Aorta (tissue), 5 donors: ENCODE measurements around the gene KHSRP. TPM values are rescaled to one million over a fixed set of nuclear protein-coding genes. Genes with fewer than 3 reads are reported as not detected.

ENCODE experiments used
- ATAC-seq: fragments of 200-7000 bp; cut with Tn5 transposase; one replicate; pipeline ENCODE4 v1.9.1; 2022; ENCODE audit warnings: moderate library complexity; ENCODE audit not compliant: low FRiP score
- DNase-seq, 2 donors: peaks; one replicate each; pipeline ENCODE4 v3.0.0-alpha.2; 2020
- H3K27ac ChIP-seq, 2 donors: one replicate each; pipeline ENCODE4 v1.5.1; 2013; ENCODE audit warnings: low read length in 2 of 2, mild to moderate bottlenecking in 2 of 2, moderate library complexity in 2 of 2, control low read depth in 1 of 2, inconsistent platforms in 1 of 2, low read depth in 1 of 2
- H3K27me3 ChIP-seq, 2 donors: one replicate each; pipeline ENCODE4 v1.6.1; 2013; ENCODE audit warnings: control low read depth in 1 of 2, low read length in 1 of 2, mild to moderate bottlenecking in 1 of 2, moderate library complexity in 1 of 2; ENCODE audit not compliant: insufficient read depth in 2 of 2, control insufficient read depth in 1 of 2
- H3K36me3 ChIP-seq, 2 donors: one replicate each; pipeline ENCODE4 v1.6.1; 2013; ENCODE audit warnings: control low read depth in 1 of 2, low read length in 1 of 2, mild to moderate bottlenecking in 1 of 2; ENCODE audit not compliant: insufficient read depth in 2 of 2, control insufficient read depth in 1 of 2
- H3K4me1 ChIP-seq, 2 donors: one replicate each; pipeline ENCODE4 v1.6.1; 2013; ENCODE audit warnings: low read length in 2 of 2, control low read depth in 1 of 2, mild to moderate bottlenecking in 1 of 2, moderate library complexity in 1 of 2; ENCODE audit not compliant: insufficient read depth in 2 of 2, control insufficient read depth in 1 of 2
- H3K4me3 ChIP-seq, 2 donors: one replicate each; pipeline ENCODE4 v1.5.1; 2013; ENCODE audit warnings: low read length in 2 of 2, control low read depth in 1 of 2, mild to moderate bottlenecking in 1 of 2
- H3K9me3 ChIP-seq: one replicate; pipeline ENCODE4 v1.6.1; 2013; ENCODE audit warnings: mild to moderate bottlenecking, low read length; ENCODE audit not compliant: control insufficient read depth
- WGBS, 2 donors: extraction: QIAGEN DNeasy Blood & Tissue Kit; methylation state at CpG; one replicate each; pipeline ENCODE4 v1.1.7; 2013; 5-methylcytosine and 5-hydroxymethylcytosine counted together
- intact Hi-C, 2 donors: fragments of 100-400 bp; cut with DNase I; formaldehyde crosslinking; loops; one replicate each; pipeline versions ENCODE4 v1.14.2 to v1.15.0; 2022
- long read RNA-seq, 2 donors: library from polyadenylated mRNA; unstranded; transcript quantifications; one replicate each; pipeline ENCODE4 v2.0.0, GENCODE V29; 2020 to 2021
- polyA plus RNA-seq, 2 donors: library from polyadenylated mRNA; stranded (reverse); fragments of 200-250 nt; gene quantifications; one replicate each; pipeline ENCODE4 v1.2.3, GENCODE V29; 2013
- total RNA-seq, 2 donors: library from RNA; stranded (reverse); fragmentation: NEBNext Ultra II Directional; extraction: Animal tissue kit (Norgen Biotek cat#: 25700); gene quantifications; one replicate each; pipeline ENCODE4 v1.2.1, GENCODE V29; 2021
- donor health status: healthy with polysubstance abuse.
- donor health status: Bipolar disorder and iron deficiency.
- donor health status: DM: no; HTN: no; CAD: no.
- donor health status: DM: no; HTN: no; CAD: no.
- donor health status: DM: yes; HTN: yes; CAD: no.

The KHSRP gene
- 100 to 1,000 TPM; 137 to 151 TPM for total RNA-seq
- polyA plus RNA-seq: 10 to 100 TPM; 69.7 to 81.1 TPM
- long read RNA-seq, donor 1, partial matches to known transcripts: 10 of 29 reads
- long read RNA-seq, donor 1, other reads (novel, unspliced or antisense): 14 of 29 reads
- long read RNA-seq, donor 2, partial matches to known transcripts: 3 of 35 reads
- long read RNA-seq, donor 2, other reads (novel, unspliced or antisense): 30 of 35 reads

GRCh38 chr19:6424195-6424938, at the start of gene KHSRP:
Gene KHSRP, minus strand, starts transcription at chr19:6424811. Its CDS starts 110 bp downstream, at chr19:6424701.
- no peaks in the 10 kb centered on the region for H3K9me3 ChIP-seq
- H3K4me3 ChIP-seq: peak within 1 kb of the TSS; percentile 87 to 94
- H3K27ac ChIP-seq: peak within 1 kb of the TSS; percentile 34 to 53
- no peak for ATAC-seq
- peak in 1 of 2 donors; percentile 79 for DNase-seq
- intact Hi-C loops: loop anchor here (2.0 kb wide), 2 partner anchors 34 to 52 kb away; partner anchors contain the start of genes ALKBH7 (in 1 of the 2) and SLC25A23 (in 1 of the 2)
- no peaks in the 10 kb centered on the region for H3K27me3 ChIP-seq
- 0 to 1% methylated on average over 61 to 114 of the region's 114 CpGs for WGBS, 2 donors
- no peaks in the 10 kb centered on the region for H3K36me3 ChIP-seq
- H3K4me1 ChIP-seq: no peaks in the 10 kb centered on the region

- Histone ChIP-seq H3K27me3 (peaks cover 0 to 1% of the 10 kb centered on the region in 2 donors), H3K9me3 (no peaks in the 10 kb centered on the region), H3K4me1 (no peaks in the 10 kb centered on the region), H3K27ac (no peak overlapping the region), H3K4me3 (no peak overlapping the region), H3K36me3 (no peaks in the 10 kb centered on the region)
- 73 to 79% methylated on average over 9 of the region's 9 CpGs for WGBS, 2 donors
- DNase-seq: no peak
- no peak for ATAC-seq
- intact Hi-C loops: no loop called here
These were observed 49.0 kb upstream of the KHSRP start for GRCh38 chr19:6473647-6474046.

GRCh38 chr19:6472713-6473112, 48.1 kb upstream of the KHSRP start:
- Histone ChIP-seq H3K4me3 (no peak overlapping the region), H3K36me3 (no peaks in the 10 kb centered on the region), H3K9me3 (no peaks in the 10 kb centered on the region), H3K4me1 (no peaks in the 10 kb centered on the region), H3K27ac (no peak overlapping the region), H3K27me3 (peaks cover 0 to 1% of the 10 kb centered on the region in 2 donors)
- 64% methylated on average over 4 of the region's 4 CpGs for WGBS, 2 donors
- no peak for DNase-seq
- intact Hi-C loops: no loop called here
- no peak for ATAC-seq

GRCh38 chr19:6471076-6471475, 46.5 kb upstream of the KHSRP start:
- intact Hi-C loops: no loop called here
- no peak overlapping the region for H3K4me3 ChIP-seq
- H3K4me1 ChIP-seq: no peaks in the 10 kb centered on the region
- H3K27me3 ChIP-seq: peaks cover 0 to 1% of the 10 kb centered on the region in 2 donors
- no peak overlapping the region for H3K27ac ChIP-seq
- H3K36me3 ChIP-seq: no peaks in the 10 kb centered on the region
- WGBS, 2 donors: 78 to 79% methylated on average over 14 of the region's 14 CpGs
- no peak for ATAC-seq
- no peaks in the 10 kb centered on the region for H3K9me3 ChIP-seq
- no peak for DNase-seq

GRCh38 chr19:6470173-6470572, 45.6 kb upstream of the KHSRP start:
- WGBS, 2 donors: 73% methylated on average over 8 of the region's 8 CpGs
- intact Hi-C loops: no loop called here
- Histone ChIP-seq H3K36me3 (no peaks in the 10 kb centered on the region), H3K27me3 (peaks cover 0 to 1% of the 10 kb centered on the region in 2 donors), H3K9me3 (no peaks in the 10 kb centered on the region), H3K27ac (no peak overlapping the region), H3K4me3 (no peak overlapping the region), H3K4me1 (no peaks in the 10 kb centered on the region)
- no peak for DNase-seq
- no peak for ATAC-seq

- WGBS, 2 donors: 66 to 67% methylated on average over 8 of the region's 8 CpGs
- Histone ChIP-seq H3K4me3 (no peak overlapping the region), H3K4me1 (no peaks in the 10 kb centered on the region), H3K36me3 (no peaks in the 10 kb centered on the region), H3K9me3 (no peaks in the 10 kb centered on the region), H3K27ac (no peak overlapping the region), H3K27me3 (no peaks in the 10 kb centered on the region)
- DNase-seq: no peak
- intact Hi-C loops: no loop called here
- ATAC-seq: no peak
These were observed 42.8 kb upstream of the KHSRP start for GRCh38 chr19:6467384-6467783.

GRCh38 chr19:6466526-6467248, 42.1 kb upstream of the KHSRP start:
- Histone ChIP-seq H3K4me3 (no peak overlapping the region), H3K36me3 (no peaks in the 10 kb centered on the region), H3K4me1 (no peaks in the 10 kb centered on the region), H3K27ac (no peak overlapping the region), H3K27me3 (no peaks in the 10 kb centered on the region), H3K9me3 (no peaks in the 10 kb centered on the region)
- no peak for ATAC-seq
- intact Hi-C loops: no loop called here
- WGBS, 2 donors: 85 to 92% methylated on average over 20 to 21 of the region's 21 CpGs
- no peak for DNase-seq

- intact Hi-C loops: no loop called here
- no peaks in the 10 kb centered on the region for H3K27me3 ChIP-seq
- H3K27ac ChIP-seq: no peak overlapping the region
- no peaks in the 10 kb centered on the region for H3K9me3 ChIP-seq
- 89 to 93% methylated on average over 8 of the region's 8 CpGs for WGBS, 2 donors
- no peak overlapping the region for H3K4me3 ChIP-seq
- no peaks in the 10 kb centered on the region for H3K36me3 ChIP-seq
- DNase-seq: no peak
- H3K4me1 ChIP-seq: no peaks in the 10 kb centered on the region
- ATAC-seq: no peak
These were observed 41.1 kb upstream of the KHSRP start for GRCh38 chr19:6465663-6466062.
